Ovary (tissue), 9 donors: Measurements from ENCODE around the gene HCAR1. TPM values are rescaled to one million over a fixed set of nuclear protein-coding genes. Genes with fewer than 3 reads are reported as not detected.
"Not testable (repeated sequence)": the region's sequence is repeated elsewhere in the genome, so short reads cannot be mapped to it uniquely, and the experiment has no call there.

Experiments used
- DNase-seq, 5 donors: peaks; one replicate each; pipeline ENCODE4 v3.0.0-alpha.2; 2019 to 2020
- H3K27ac ChIP-seq, 2 donors: fragments of 200-600 bp; one replicate each; pipeline versions ENCODE4 v1.5.1 to v1.8.0; 2019 to 2022
- H3K27me3 ChIP-seq: fragments of 200-600 bp; one replicate; pipeline ENCODE4 v1.8.0; 2022
- H3K36me3 ChIP-seq: fragments of 200-600 bp; sonication (generic); one replicate; pipeline ENCODE4 v1.5.1; 2019
- H3K4me1 ChIP-seq: one replicate; pipeline ENCODE4 v1.8.1; 2013; ENCODE audit warnings: mild to moderate bottlenecking, moderate library complexity; ENCODE audit not compliant: insufficient read depth
- H3K4me3 ChIP-seq: fragments of 200-600 bp; sonication (generic); one replicate; pipeline ENCODE4 v1.5.1; 2017
- H3K9me3 ChIP-seq, 2 donors: fragments of 200-600 bp in 1 of 2; sonication (generic) in 1 of 2; one replicate each; pipeline versions ENCODE4 v1.5.1 to v1.8.1; 2013 to 2019; ENCODE audit warnings: mild to moderate bottlenecking in 1 of 2, moderate library complexity in 1 of 2
- EP300 ChIP-seq: sonication (generic); formaldehyde crosslinking; IDR thresholded peaks from one replicate; pipeline ENCODE4 v1.6.1; 2017; ENCODE audit warnings: antibody characterized with exemption
- POLR2A ChIP-seq: fragments of 450-650 bp; IDR thresholded peaks from one replicate; pipeline ENCODE4 v1.6.1; 2017; ENCODE audit warnings: antibody characterized with exemption, mild to moderate bottlenecking, moderate library complexity
- WGBS, 3 donors: extraction: QIAGEN DNeasy Blood & Tissue Kit in 1 of 3; methylation state at CpG; one replicate each; pipeline versions ENCODE4 v1.1.5 to v1.1.7; 2013 to 2017; 5-methylcytosine and 5-hydroxymethylcytosine counted together
- intact Hi-C, 4 donors: fragments of 100-400 bp; cut with DNase I; formaldehyde crosslinking; loops; one replicate each; pipeline versions ENCODE4 v1.11.0 to v1.15.1; 2022 to 2023
- polyA plus RNA-seq, 2 donors: library from polyadenylated mRNA; stranded (reverse); fragments of 200-250 nt in 1 of 2; fragments of 350-450 nt in 1 of 2; fragmentation: Illumina TruSeq in 1 of 2; extraction: RNeasy Lipid Tissue Mini Kit (QIAGEN cat#74804) in 1 of 2; gene quantifications; one replicate each; pipeline ENCODE4 v1.2.3, GENCODE V29; 2013 to 2014
- total RNA-seq, 7 donors: library from RNA; depleted of rRNA in 2 of 7; stranded (reverse); fragments of >200 nt in 2 of 7; fragmentation: NEBNext Ultra II Directional in 3 of 7; extraction: Animal tissue kit (Norgen Biotek cat#: 25700) in 3 of 7; gene quantifications; one replicate each; pipeline versions ENCODE4 v1.1.0 to v1.2.4, GENCODE V29; 2016 to 2023
- TF ChIP-seq, protein P1 (sequence below), 3 donors: fragments of 450-650 bp in 2 of 3; fragments of 200-600 bp in 1 of 3; IDR thresholded peaks; one replicate each; pipeline versions ENCODE4 v1.5.1 to v1.8.0; 2016 to 2022; ENCODE audit warnings: antibody characterized with exemption in 3 of 3, mild to moderate bottlenecking in 1 of 3
- donor health status: DM: no; HTN: no; CAD: no; lungs with moderate emphysema.
- donor health status: DM: no; HTN: no; CAD: no.
- donor health status: Bipolar disorder and iron deficiency.
- donor health status: DM: yes; HTN: yes; CAD: no.
- donor health status: DM: no; HTN: no; CAD: no.
- donor health status: DM: yes; HTN: yes; CAD: no.

HCAR1 gene
- total and polyA plus RNA-seq, 9 donors = 0.10 to 2.6 (median 0.53) TPM; not detected in 1

DNA sequence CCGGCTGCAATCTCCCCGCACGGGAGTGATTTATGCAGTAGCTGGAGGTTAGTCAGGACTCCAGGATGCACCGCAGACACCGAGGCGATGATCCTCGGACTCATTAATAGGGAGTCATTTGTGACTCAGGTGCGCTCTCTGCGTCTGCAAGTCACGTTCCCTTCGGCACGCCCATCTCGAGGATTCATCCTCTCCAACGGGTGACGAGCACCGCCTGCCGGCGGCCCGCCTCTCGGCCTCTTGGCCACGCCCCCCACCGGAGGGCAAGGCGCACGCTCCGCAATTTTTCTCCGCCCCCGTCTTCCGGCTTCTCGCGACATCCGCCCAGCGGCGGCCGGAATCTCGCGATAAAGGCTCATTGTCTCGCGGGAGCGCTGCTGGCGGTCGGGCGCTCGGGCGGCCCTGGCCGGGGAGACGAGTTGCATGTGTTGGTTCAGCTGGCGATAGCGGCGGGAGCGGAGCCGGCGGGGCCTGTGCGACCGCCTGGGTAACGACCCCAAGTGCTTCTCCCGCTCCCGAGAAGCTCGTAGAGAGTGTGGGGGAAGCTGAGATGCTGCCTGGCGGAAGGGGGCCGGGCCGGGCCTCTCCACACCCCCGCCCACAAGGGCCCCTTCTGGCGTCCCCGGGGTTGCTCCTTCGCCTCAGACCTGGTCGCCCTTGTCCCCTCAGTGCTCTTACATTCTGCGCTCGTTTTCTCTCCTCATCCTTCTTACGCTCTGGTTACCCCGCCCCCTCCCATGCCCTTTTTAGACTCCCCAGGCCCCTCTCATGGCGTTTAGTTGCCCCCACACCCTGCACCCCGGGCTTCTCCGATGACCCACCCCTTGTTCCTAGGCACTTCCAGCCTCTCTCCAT, 22.0 kb upstream of the HCAR1 start, which contains the start of gene DENR:
Gene DENR (plus strand): TSS at position 361 of the 855 bp plus-strand sequence. CDS start 878 bp downstream, outside the sequence.
- peak within 1 kb of the TSS; percentile 37 to 65 for H3K27ac ChIP-seq
- TF ChIP-seq POLR2A (peak; percentile 46), EP300 (no peak)
- TF ChIP-seq, protein P1, sequence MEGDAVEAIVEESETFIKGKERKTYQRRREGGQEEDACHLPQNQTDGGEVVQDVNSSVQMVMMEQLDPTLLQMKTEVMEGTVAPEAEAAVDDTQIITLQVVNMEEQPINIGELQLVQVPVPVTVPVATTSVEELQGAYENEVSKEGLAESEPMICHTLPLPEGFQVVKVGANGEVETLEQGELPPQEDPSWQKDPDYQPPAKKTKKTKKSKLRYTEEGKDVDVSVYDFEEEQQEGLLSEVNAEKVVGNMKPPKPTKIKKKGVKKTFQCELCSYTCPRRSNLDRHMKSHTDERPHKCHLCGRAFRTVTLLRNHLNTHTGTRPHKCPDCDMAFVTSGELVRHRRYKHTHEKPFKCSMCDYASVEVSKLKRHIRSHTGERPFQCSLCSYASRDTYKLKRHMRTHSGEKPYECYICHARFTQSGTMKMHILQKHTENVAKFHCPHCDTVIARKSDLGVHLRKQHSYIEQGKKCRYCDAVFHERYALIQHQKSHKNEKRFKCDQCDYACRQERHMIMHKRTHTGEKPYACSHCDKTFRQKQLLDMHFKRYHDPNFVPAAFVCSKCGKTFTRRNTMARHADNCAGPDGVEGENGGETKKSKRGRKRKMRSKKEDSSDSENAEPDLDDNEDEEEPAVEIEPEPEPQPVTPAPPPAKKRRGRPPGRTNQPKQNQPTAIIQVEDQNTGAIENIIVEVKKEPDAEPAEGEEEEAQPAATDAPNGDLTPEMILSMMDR (IDR thresholded peaks at IDR 0.05) = peak; percentile 55 to 88 (median 57)
- DNase-seq = peak; percentile 97 to 100 (median 99)
- no peaks in the 10 kb centered on the region for H3K36me3 ChIP-seq
- H3K4me1 ChIP-seq = no peaks in the 10 kb centered on the region
- no peaks in the 10 kb centered on the region for H3K27me3 ChIP-seq
- 0% methylated on average over 59 to 73 of the region's 73 CpGs for WGBS, 3 donors
- no peaks in the 10 kb centered on the region for H3K9me3 ChIP-seq
- intact Hi-C loops = loop anchor here in 1 of 4 donors (5.0 kb wide), 1 partner anchor 110 kb away; no protein-coding TSS in a partner anchor
- peak within 1 kb of the TSS; percentile 69 for H3K4me3 ChIP-seq

DNA sequence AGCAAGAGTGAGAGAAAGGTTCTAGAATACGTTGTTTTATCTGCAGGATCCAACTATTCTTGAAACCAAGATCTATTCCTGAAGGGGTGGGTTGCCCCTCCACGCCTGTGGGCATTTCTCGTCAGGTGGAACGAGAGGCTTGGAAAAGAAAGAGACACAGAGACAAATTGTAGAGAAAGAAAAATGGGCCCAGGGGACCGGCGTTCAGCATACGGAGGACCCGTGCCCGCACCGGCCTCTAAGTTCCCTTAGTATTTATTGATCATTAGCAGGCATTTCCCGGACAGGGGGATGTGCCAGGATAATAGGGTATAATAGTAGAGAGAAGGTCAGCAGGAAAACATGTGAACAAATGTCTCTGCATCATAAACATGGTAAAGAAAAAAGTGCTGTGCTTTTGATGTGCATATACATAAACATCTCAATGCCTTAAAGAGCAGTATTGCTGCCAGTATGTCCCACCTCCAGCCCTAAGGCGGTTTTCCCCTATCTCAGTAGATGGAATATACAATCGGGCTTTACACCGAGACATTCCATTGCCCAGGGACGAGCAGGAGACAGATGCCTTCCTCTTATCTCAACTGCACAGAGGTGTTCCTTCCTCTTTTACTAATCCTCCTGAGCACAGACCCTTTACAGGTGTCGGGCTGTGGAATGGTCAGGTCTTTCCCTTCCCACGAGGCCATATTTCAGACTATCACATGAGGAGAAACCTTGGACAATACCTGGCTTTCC, 20.3 kb upstream of the HCAR1 start:
- WGBS, 3 donors = 76 to 82% (median 82%) methylated on average over 17 of the region's 17 CpGs
- not testable (repeated sequence) for DNase-seq, H3K4me3 ChIP-seq, H3K27me3 ChIP-seq, H3K27ac ChIP-seq, H3K36me3 ChIP-seq, H3K4me1 ChIP-seq, H3K9me3 ChIP-seq
- intact Hi-C loops = loop anchor here in 1 of 4 donors (5.0 kb wide), 1 partner anchor 109 kb away; no protein-coding TSS in a partner anchor

DNA sequence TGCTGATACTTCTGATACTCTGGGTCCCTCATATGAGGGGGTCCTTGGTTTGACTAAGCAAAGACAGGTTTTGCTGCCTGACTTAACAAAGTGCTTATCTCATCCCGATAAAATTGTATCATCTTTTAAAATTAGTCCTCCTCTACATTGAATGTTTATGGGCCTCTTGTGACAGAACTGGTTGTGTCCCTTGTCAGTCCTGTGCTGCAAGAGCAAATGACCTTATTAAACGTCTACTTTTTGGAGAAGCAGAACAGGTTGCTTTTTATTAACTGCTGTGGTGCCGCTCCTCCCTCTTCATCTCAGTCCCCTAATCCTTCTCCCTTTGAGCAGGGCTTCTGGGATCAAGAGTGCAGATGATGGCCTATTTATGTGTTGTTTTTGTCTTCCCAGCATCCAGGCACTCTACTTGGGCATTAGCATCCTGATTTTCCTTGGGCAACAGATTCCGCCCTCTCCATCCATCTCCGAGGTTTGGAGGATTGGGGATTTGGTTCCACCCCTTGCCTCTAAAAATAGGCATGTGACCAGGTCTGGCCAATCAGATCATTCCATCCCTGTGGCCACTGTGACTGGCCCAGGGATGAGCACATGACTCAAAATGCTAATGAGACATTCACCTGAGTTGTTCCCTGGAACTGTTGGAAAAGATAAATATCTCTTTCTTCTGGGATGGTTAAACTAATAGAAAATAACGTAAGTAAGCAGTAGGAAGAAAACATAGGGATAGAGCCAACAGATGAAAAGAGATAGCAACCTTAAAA, 19.1 kb upstream of the HCAR1 start:
- intact Hi-C loops = loop anchor here in 1 of 4 donors (5.0 kb wide), 1 partner anchor 107 kb away; no protein-coding TSS in a partner anchor
- WGBS, 3 donors = 65 to 72% (median 71%) methylated on average over 6 of the region's 6 CpGs
- Histone ChIP-seq H3K4me3 (no peak overlapping the region), H3K36me3 (no peaks in the 10 kb centered on the region), H3K27ac (no peak overlapping the region), H3K27me3 (no peaks in the 10 kb centered on the region), H3K9me3 (no peaks in the 10 kb centered on the region), H3K4me1 (no peaks in the 10 kb centered on the region)
- TF ChIP-seq, protein P1 (IDR thresholded peaks at IDR 0.05) = no peak
- TF ChIP-seq POLR2A (no peak), EP300 (no peak)
- DNase-seq = no peak

DNA sequence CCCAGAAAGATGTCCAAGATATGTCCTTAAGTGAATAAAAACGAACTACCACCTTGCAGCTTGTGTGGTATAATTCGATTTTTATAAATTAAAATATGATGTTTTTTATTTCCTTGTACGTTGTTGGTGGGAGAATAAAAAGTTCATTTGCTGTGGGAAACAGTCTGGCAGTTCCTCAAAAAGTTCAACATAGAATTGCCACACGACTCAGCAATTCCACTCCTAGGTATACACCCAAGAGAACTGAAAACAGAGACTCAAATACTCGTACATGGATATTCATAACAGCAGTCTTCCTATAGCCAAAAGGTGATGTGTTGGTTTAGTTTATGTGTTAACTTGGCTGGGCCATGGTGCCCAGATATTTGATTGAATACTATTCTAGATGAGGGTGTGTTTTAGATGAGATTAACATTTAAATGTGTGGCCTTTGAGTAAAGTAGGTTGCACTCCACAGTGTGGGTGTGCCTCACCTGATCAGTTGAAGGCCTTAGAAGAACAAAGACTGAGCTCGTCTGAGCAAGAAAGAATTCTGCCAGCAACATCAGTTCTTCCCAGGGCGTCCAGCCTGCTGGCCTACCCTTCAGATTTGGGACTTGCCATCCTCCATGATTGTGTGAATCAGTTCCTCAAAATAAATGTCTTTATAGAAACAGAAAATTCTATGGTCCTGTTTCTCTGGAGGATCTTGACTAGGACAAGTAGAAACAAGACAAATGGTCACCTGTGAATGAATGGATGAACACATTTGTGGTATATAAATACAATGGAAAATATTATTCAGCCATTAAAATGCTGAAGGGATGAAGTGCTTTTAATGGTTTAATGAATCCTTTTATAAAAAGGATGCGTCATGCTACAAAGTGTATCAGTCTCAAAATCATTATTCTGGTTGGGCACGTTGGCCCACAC, 16.8 kb upstream of the HCAR1 start:
- H3K27ac ChIP-seq = no peak overlapping the region
- no peaks in the 10 kb centered on the region for H3K9me3 ChIP-seq
- H3K4me3 ChIP-seq = no peak overlapping the region
- H3K4me1 ChIP-seq = no peaks in the 10 kb centered on the region
- H3K36me3 ChIP-seq = no peaks in the 10 kb centered on the region
- no peaks in the 10 kb centered on the region for H3K27me3 ChIP-seq
- TF ChIP-seq EP300 = no peak
- TF ChIP-seq POLR2A = no peak
- TF ChIP-seq, protein P1 (IDR thresholded peaks at IDR 0.05) = no peak
- intact Hi-C loops = no loop called here
- WGBS, 3 donors = 75 to 78% (median 76%) methylated on average over 9 of the region's 9 CpGs
- DNase-seq = no peak
